HG02884 (cell line): ENCODE results near the gene GABRG3.
"Not testable (repeated sequence)": the region's sequence is repeated elsewhere in the genome, so short reads cannot be mapped to it uniquely, and the experiment has no call there.

ENCODE experiments used
- ATAC-seq: cut with Tn5 transposase; IDR thresholded peaks from one replicate; pipeline ENCODE4 v1.9.1; 2021; ENCODE audit warnings: mild to moderate bottlenecking, moderate library complexity; ENCODE audit not compliant: unreplicated experiment

The GABRG3 gene

DNA sequence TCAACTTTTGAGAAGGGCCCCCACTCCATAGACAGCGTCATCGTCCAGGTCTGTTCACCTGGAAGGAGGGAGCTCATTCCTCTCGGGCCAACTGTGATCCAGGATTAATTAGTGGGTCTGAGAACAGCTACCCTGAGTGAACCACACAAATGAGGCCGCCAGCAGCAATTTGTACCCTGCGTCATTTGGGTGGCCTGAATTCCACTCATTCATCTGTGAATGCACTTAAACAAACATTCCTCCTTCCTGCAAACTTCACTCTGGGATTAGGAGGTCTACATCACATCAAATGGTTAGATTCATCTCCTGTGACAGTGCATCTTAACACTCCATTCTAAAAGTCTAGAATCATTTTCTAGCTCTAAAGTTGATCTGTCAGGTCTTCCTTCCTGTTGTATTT lies 201.8 kb downstream of the GABRG3 start:
- ATAC-seq = no peak

DNA sequence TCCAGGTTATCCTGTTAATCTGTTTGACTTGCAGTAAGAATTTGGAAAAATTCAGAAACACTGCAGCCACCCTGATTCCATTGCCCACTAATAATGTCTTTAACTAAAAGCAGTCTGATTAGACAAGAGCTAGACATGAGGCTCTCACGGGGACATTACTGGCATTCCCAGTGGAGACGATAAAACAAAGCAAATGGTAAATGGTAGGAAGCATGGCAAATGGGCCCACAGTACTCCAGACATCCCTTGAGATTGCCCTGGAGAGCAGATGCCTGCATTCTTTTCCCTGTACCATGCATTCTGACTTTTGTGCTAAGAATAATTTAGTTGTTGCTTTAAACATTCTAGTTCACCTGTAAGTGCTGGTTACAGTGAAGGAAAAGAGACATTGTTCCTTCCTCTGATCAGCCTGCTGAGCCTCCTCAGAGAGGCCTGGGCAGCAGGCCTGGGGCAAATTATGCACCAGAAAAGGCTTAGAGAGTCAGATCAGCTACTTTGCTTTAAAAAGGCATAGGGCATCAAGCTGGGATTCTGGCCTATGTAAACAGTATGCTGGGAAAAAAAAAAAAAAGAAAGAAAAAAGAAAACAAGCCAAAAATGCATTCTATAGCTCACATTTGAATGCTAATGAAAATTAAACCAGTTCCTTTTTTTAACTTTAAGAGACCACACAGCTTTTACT lies 204.6 kb downstream of the GABRG3 start:
- ATAC-seq = no peak

DNA sequence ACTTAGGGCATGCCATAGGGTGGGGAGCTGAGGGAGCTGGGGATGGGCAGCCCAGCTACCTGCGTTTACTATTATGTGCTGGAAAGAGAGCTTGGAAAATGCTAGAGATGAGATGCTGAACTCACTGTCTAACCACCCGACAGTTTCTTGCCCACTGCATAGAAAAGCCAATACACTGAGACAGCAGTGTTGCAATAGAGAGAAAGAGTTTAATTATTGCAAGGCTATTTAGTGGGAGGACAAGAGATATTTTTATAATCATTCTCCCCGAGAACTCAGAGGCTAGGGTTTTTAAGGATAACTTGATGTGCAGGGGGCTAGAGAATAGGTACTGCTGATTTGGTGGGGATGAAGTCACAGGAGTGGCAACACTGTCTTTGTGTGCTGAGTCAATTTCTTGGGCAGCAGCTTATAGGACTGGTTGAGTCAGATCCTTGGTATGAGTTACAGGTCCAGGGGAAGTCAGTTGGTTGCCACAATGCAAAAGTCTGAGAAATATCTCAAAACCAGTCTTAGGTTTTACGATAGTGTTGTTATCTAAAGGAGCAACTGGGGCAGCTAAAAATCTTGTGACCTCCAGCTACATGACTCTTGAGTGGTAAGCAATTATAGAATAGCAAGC lies 205.9 kb downstream of the GABRG3 start:
- no peak for ATAC-seq

DNA sequence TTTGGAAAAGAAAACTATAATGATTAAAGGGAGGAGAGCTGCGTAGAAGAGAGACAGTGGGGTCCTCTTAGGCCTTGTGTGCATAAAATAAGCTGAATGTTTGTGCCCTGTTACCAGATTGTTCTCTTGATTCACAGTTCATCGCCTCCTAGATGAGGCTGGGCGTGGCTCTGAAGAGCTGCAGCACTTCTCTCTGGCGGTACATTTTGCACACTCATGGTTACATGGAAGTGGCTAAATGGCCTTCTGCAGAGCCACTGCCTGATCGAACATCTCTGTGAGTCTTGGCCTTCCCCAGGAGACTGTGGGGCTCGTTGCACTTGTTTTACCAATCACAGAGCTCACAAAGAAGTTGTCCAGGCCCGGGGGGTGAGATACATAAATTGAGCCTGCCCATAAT lies 208.8 kb downstream of the GABRG3 start:
- ATAC-seq = no peak

DNA sequence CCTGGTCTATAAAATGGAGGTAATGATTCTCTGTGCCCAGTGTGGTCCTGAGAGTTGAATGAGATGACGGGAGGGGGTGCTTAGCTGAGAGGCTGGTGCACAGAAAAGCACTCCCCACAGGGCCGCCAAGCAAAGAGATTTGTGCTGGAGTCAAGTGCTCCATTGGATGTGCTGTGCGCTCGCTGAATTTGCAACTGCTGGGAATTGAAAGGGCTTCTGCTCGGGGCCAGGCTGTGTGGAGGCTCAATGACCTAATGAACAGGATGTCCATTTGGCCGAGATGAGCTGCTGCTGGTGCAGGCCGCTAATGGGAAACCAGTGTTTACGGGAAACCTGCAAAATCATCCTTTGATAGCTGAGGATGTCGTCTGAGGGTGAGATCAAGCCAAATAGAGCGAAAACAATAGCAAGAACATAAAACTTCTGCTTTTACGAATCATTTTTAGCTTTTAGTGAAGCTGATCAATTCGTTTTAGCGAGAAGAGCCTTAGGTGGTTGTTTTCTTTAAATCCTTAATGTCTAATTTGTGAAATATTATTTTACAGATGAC lies 211.7 kb downstream of the GABRG3 start:
- ATAC-seq = no peak

DNA sequence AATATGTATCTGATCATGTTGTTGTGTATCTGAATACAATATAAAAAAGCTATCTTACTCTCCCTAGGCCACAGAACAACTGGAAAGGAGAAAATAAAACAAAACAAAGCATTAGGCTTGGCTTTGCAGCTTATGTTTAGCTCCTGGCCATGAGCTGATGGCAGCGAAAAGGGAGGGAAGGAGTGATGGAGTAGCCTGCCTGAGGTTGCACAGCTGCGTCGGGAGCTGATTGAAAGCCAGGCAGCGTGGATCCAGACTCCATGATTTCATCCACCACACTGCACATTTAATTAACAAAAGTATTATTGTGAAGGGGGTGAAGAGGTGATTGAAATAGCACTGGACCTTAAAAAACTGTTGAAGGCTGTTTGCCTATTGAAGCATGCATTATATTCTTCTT lies 212.2 kb downstream of the GABRG3 start:
- no peak for ATAC-seq

DNA sequence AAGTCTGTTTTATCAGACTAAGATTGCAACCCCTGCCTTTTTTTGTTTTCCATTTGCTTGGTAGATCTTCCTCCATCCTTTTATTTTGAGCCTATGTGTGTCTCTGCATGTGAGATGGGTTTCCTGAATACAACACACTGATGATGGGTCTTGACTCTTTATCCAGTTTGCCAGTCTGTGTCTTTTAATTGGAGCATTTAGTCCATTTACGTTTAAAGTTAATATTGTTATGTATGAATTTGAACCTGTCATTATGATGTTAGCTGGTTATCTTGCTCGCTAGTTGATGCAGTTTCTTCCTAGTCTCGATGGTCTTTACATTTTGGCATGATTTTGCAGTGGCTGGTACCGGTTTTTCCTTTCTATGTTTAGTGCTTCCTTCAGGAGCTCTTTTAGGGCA lies 220.5 kb downstream of the GABRG3 start:
- not testable (repeated sequence) for ATAC-seq

DNA sequence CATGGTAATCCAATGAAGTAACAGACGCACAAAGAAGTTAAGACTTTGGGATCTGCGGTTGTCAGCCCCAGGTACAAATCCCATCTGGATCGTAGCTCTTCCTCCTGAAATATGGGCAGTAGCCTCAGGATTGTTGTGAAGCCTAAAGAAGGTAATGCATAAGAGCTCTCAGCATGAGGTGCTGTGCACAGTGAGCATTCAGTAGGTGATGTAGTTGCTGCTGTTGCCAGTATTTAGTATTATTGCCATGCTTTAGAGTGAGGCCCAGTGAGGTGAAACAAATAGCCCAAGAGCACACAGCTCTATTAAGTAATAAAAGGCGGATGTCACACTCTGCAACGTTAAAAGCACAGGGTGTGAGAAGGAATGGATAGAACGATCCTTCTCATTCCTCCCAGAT lies 225.7 kb downstream of the GABRG3 start:
- no peak for ATAC-seq

DNA sequence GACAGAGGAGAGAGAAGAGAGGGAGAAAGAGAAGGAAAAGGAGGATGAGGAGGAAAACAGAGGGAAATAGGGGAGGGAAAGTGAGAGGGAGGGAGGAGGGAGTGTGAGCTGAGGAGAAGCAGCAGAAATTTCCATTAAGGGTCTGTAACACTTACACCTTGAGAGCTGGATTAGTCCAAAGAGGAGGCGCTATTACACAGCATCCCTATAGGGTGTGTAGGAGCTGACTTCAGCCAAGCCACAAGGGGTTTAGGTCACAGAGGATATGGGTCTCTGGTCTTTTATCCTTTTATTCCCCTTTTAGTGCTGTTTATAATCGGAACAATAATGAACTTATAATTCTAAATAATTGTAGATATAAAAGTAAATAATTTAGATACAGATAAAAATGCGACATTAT lies 230.4 kb downstream of the GABRG3 start:
- no peak for ATAC-seq

DNA sequence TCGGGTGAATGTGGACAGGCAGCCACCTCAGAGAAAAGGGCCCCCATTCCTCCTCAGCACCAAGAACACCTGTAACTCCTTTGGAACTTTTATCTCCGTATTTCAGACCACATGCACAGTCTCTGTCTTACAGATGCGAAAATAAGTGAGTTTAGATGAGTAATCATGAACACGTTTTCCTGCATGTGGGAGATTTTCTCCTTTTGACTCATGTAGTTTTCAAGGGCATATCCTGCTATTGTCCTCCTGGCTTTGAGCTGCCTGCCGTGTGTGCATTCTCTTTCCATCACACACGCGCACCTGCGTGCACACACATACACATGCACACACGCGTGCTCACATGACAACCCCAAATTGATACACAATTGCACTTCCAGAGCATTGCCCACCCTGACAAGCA lies 239.2 kb downstream of the GABRG3 start:
- no peak for ATAC-seq

DNA sequence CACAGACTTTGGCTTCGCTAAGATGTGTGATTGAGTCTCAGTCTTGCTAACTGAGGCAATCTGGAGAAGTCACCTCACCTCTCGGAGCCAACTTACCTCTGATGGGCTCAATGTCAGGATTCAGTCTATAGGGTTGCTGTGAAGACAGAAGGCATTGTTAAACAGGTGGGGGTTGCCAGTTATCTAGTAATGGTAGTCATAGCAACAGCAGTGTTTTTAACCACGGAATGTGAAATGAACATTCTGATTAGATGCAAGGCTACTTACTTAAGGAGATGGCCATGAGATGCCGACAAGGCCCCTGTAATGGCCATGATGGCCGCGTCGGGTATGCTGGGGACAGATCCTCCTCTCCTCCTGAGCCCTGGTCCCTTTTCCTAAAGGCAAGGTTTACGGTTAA lies 243.1 kb downstream of the GABRG3 start:
- ATAC-seq = no peak

DNA sequence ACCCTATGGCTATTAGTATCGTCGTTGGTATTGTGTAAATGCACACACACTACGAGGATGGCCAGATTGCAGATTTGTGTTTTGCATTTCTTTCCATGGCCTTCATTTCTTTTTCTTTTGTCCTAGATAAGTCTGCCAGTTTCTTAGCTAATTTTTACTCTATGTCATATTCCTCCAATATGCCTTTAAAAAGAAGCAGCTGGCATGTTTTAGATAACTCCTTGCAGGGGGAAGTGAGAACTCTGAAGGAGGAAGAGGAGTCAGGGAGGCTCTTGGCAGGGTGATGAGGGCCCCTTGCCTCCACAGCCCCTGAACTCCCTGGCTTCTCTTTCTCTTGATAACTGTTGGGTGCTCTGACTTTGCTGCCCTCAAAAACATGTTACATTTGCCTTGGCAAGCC lies 244.0 kb downstream of the GABRG3 start:
- no peak for ATAC-seq

DNA sequence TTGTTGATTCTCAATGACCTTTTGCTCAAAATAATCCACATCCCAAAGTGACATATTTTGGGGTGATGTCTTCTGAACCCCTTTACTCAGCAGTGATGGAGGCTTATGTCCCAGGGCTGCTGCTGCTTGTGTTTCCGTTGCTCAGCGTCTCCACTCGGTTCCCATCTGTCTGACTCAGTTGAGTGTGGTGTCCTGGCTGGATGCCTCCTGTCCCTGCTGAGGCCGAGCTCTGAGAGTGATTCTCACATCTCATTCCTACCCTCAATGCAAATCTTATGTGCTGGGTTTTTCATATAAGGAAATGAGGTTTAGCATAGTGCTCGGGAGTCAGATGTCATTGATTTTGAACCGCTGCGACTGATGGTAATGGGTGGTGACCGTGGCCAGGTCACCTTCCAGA lies 247.4 kb downstream of the GABRG3 start:
- ATAC-seq = no peak

DNA sequence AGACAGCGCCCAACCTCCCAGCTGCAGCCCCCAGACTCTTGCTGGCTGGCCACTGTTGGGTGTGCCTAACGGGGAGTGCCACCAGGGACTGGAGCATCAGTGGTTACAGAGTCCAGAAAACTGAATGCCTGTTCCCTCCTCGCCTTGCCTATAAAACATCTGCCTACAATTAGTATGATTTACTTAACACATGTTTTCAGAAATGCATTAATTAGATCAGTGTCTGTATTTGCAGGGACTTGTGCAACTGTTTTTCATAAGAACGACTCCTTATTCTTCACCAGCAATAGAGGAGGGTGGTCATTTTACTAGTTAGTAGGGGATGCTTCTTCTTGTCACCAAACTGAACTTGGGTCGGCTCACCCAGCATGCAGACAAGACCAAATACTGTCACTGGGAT lies 248.7 kb downstream of the GABRG3 start:
- no peak for ATAC-seq

DNA sequence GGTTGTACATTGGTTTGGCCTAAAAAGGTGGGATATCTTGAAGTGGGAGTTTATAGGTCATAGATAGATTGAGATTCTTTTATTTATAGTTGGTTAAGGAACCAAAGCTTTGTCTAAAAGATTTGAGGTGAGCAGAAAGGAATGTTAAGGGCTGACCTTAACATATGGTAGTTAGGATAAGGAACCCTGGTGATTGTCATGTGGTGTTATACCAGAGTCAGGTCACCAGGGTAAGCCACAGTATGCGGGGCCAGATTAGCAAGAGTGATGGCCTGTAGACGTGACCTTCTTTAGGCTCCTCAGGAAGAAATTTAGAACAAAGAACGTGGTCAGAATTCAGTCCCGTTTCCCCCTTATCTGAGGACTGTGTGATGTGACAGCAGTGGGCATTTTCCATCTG lies 249.2 kb downstream of the GABRG3 start:
- no peak for ATAC-seq

DNA sequence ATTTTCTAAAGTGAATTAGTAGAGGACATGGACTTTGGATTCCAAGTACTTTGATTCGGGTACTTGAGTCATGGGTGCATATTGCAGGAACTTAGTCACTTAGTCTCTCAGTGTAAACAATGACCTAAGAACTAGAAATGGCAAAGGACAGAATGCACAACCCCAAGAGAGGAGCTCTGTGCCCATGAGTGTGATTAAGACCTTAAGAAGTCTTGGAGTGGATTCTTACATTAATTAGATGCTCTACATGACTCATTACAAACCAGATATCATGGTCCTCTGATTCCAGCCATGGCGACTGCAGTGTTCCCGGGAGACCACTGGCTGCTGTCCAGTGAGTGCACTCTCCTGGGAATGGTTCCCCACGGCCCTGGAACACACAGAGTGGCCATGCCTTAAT lies 251.5 kb downstream of the GABRG3 start:
- no peak for ATAC-seq

DNA sequence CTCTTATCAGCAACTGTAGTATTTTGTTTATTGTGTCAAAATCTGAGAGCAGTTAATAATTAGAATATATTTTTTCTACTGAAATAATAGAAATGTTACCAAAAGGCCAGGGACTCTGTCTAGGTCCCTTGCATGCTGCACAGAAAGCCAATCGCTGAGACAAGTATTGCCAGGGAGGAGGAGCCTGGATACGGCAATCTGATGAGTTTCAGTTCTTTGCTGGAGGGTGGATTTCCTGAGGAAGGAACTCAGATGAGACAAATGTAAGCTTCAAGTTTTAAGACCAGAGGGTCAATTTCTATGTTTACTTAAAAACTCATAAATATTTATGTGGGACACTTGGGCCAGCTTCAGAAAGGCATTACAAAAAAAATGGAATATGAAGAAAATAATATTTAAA lies 252.2 kb downstream of the GABRG3 start:
- no peak for ATAC-seq

DNA sequence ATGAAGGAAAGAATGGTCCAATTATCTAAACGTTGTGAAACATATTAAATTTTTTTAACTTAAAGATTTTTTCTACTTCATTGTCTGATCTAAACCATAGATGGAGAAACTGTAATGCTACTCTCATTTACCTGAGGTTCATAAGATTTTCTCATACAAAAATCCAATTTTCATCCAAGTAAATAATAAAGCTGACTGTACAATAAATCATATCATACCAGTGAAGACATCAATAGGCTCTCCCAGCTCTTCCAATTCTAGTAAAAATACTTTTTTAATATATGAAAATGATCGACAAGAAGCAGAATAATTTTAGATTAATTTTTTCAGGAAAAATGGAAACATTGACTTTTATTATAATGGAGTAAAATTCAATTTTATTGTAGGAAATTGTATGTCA lies 260.8 kb downstream of the GABRG3 start:
- no peak for ATAC-seq

DNA sequence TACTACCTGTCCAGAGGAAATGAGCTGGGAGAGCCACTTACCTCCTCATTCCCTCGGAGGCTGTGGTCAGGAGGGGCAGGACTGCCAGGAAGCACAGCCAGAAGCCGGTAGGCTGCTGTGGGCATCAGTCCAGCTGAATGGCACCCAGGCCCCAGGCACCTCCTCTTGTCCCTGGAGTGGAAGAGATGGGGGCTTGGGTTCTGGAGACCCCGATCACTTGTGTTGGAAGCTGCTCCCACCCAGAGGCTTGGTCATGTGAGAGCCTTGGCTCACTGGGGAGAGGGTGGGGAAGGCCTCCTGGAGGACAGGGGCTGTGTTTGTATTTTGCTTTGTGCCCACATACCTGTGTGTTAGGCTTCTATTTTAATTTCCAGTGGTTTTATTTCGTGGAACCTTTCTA lies 261.9 kb downstream of the GABRG3 start:
- ATAC-seq = no peak

DNA sequence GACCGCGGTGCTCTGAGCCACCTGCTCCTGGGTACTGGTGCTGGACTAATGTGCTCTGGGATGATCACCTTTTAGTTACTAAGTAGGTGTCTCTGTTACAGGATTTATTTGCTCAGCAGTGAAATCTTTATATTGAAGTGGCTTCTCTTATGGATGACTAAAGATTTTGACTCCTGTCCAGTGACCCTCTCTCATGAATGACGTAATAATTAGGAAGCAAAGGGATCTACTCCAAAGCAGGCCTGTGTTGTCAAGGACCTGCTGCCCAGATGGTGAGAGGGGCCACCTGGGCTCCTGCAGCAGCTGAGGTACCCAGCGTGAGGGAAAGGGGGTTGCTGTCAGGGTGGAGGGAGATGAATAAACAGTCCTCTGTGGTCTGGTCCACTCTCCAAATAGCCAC lies 263.6 kb downstream of the GABRG3 start:
- ATAC-seq = no peak

DNA sequence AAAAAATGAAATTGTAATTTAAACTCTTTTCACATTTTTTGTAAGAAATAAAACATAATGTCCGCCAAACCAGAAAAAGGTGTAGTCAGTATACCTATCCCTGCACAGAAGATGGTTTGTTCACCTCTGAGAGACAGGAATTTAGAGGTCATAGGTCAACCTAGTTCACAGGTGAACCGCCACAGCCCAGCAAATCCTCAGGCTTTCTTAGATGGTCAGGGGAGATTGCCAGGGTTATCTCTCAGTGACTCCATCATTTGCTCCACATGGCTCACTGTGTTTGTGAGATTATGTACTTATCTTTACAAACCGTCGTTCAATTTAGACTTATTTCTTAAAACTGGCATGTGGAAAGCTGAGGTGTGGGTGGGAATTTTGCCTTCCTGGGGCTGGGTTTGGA lies 264.2 kb downstream of the GABRG3 start:
- no peak for ATAC-seq

DNA sequence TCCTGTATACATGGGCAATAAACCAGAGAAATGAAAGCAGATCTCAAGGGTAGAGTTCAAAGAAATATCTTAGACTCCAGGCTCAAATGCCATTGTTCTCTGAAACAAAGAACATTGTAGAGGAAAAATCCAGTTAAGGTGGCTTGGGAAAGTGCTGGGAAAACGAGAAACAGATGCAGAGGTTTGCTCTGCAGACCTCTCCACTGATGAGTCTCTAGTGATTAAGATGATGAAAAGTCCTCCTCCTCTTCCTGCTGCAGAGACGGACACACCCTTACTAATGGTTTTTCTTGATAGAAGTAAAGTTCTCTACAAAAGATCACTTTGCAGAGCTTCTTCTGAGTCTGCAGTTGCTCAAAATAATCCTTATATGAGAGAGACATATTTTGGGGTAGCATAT lies 264.7 kb downstream of the GABRG3 start:
- no peak for ATAC-seq
